Omental fat pad (tissue), 4 donors: Measurements from ENCODE around the gene S1PR3. TPM values are rescaled to one million over a fixed set of nuclear protein-coding genes. Genes with fewer than 3 reads are reported as not detected.

Experiments used
- ATAC-seq: fragments of 150-250 bp; one replicate; pipeline ENCODE4 v1.9.1; 2016; ENCODE audit warnings: mild to moderate bottlenecking, moderate library complexity; ENCODE audit not compliant: low FRiP score
- DNase-seq: peaks from one replicate; pipeline ENCODE4 v3.0.0-alpha.2; 2019; ENCODE audit warnings: low spot score
- CTCF ChIP-seq, 3 donors: fragments of 450-650 bp; IDR thresholded peaks; one replicate each; pipeline ENCODE4 v1.5.1; 2016 to 2017; ENCODE audit warnings: antibody characterized with exemption in 3 of 3, mild to moderate bottlenecking in 3 of 3, moderate library complexity in 2 of 3
- total RNA-seq, 4 donors: library from RNA; depleted of rRNA; stranded (reverse); fragments of >200 nt; gene quantifications; one replicate each; pipeline ENCODE4 v1.1.0, GENCODE V29; 2016

S1PR3 gene
- total RNA-seq, 4 donors from 2014 or later, result 19.0 to 61.7 (median 30.1) TPM

GRCh38 chr9:88954066-88954465, 37.2 kb upstream of the S1PR3 start:
- no peak for ATAC-seq
- no peak for TF ChIP-seq CTCF (IDR thresholded peaks at IDR 0.05)

GRCh38 chr9:88957526-88957925, 33.7 kb upstream of the S1PR3 start:
- DNase-seq (no peak), ATAC-seq (no peak)
- TF ChIP-seq CTCF (IDR thresholded peaks at IDR 0.05), result no peak

More at GRCh38 chr9:88954066-88954465, 37.2 kb upstream of the S1PR3 start:
- DNase-seq, result no peak

GRCh38 chr9:88959727-88960469, 31.4 kb upstream of the S1PR3 start:
- ATAC-seq (no peak), DNase-seq (no peak)
- no peak for TF ChIP-seq CTCF (IDR thresholded peaks at IDR 0.05)

GRCh38 chr9:88960632-88961031, 30.6 kb upstream of the S1PR3 start:
- DNase-seq (no peak), ATAC-seq (no peak)
- no peak for TF ChIP-seq CTCF (IDR thresholded peaks at IDR 0.05)

GRCh38 chr9:88965473-88965872, 25.8 kb upstream of the S1PR3 start:
- no peak for DNase-seq
- TF ChIP-seq CTCF (IDR thresholded peaks at IDR 0.05), result no peak
- ATAC-seq, result no peak

GRCh38 chr9:88966894-88967676, 24.2 kb upstream of the S1PR3 start:
- TF ChIP-seq CTCF (IDR thresholded peaks at IDR 0.05), result no peak
- ATAC-seq (no peak), DNase-seq (no peak)
